WTC11 (cell line): Measurements from ENCODE around the gene GSDMA.

Experiments
- CREM ChIP-seq: sonication (generic); formaldehyde crosslinking; IDR thresholded peaks from 2 replicates; pipeline ENCODE4 v1.8.1; 2022; ENCODE audit warnings: mild to moderate bottlenecking, missing genetic modification reagents, moderate library complexity
- CTCF ChIP-seq: fragments of 200-600 bp; IDR thresholded peaks from 2 replicates; pipeline ENCODE4 v1.8.0; 2022; ENCODE audit warnings: antibody characterized with exemption
- HMGXB4 ChIP-seq: sonication (generic); formaldehyde crosslinking; IDR thresholded peaks from 2 replicates; pipeline ENCODE4 v1.8.1; 2023; ENCODE audit warnings: mild to moderate bottlenecking, moderate library complexity, missing genetic modification reagents
- IRF1 ChIP-seq: sonication (generic); formaldehyde crosslinking; IDR thresholded peaks from 2 replicates; pipeline ENCODE4 v1.8.0; 2023; ENCODE audit warnings: missing genetic modification reagents
- MAX ChIP-seq: sonication (generic); formaldehyde crosslinking; IDR thresholded peaks from 2 replicates; pipeline ENCODE4 v1.8.0; 2022; ENCODE audit warnings: mild to moderate bottlenecking, missing genetic modification reagents
- NR3C1 ChIP-seq: sonication (generic); formaldehyde crosslinking; conservative IDR thresholded peaks from 2 replicates; pipeline ENCODE4 v1.8.1; 2023; ENCODE audit warnings: low read depth, mild to moderate bottlenecking, missing genetic modification reagents
- SP1 ChIP-seq: sonication (generic); formaldehyde crosslinking; conservative IDR thresholded peaks from 2 replicates; pipeline ENCODE4 v1.8.1; 2022; ENCODE audit warnings: missing genetic modification reagents
- TEAD1 ChIP-seq: sonication (generic); formaldehyde crosslinking; IDR thresholded peaks from 2 replicates; pipeline ENCODE4 v1.8.0; 2022; ENCODE audit warnings: mild to moderate bottlenecking, missing genetic modification reagents
- TEAD4 ChIP-seq: sonication (generic); formaldehyde crosslinking; IDR thresholded peaks from 2 replicates; pipeline ENCODE4 v1.8.0; 2022; ENCODE audit warnings: mild to moderate bottlenecking, missing genetic modification reagents
- ZNF121 ChIP-seq: sonication (generic); formaldehyde crosslinking; IDR thresholded peaks from 2 replicates; pipeline ENCODE4 v1.8.0; 2023; ENCODE audit warnings: missing genetic modification reagents
- ZSCAN18 ChIP-seq: fragments of 250-450 bp; sonication (Bioruptor Pico); IDR thresholded peaks from 2 replicates; pipeline ENCODE4 v2.1.2; 2022; ENCODE audit warnings: mild to moderate bottlenecking, moderate library complexity

- TF ChIP-seq SP1 (CRISPR knock-in tag), result no peak
- TF ChIP-seq ZSCAN18, result no peak
- TF ChIP-seq IRF1 (CRISPR knock-in tag), result no peak
- no peak for TF ChIP-seq MAX
- no peak for TF ChIP-seq HMGXB4 (CRISPR knock-in tag)
- TF ChIP-seq NR3C1, result no peak
- no peak for TF ChIP-seq ZNF121
- TF ChIP-seq CTCF, result no peak
- TF ChIP-seq TEAD4, result no peak
- TF ChIP-seq TEAD1 (CRISPR knock-in tag), result no peak
- TF ChIP-seq CREM (CRISPR knock-in tag), result no peak
Measured at GRCh38 chr17:39913989-39914388, 48.8 kb upstream of the GSDMA start.
